ENCODE data around the gene NOL6.
"Not testable (repeated sequence)": the region's sequence is repeated elsewhere in the genome, so short reads cannot be mapped to it uniquely, and the experiment has no call there.

Gene NOL6

GRCh38 chr9:33429256-33429985 is 44.3 kb downstream of the NOL6 start:
- TF ChIP-seq CTCF (IDR thresholded peaks at IDR 0.05; ENCODE audit: insufficient read depth, low read length, poor library complexity, severe bottlenecking) (no peak), EZH2phosphoT487 (conservative IDR thresholded peaks at IDR 0.05; ENCODE audit: low read length) (no peak)
- Histone ChIP-seq H3K9me3 (ENCODE audit: insufficient read depth, low read length) (no peaks in the 10 kb centered on the region), H4K20me1 (ENCODE audit: low read depth, low read length) (no peaks in the 10 kb centered on the region), H3K9me2 (replicated peaks; ENCODE audit: insufficient read depth, low read length) (no peaks in the 10 kb centered on the region), H3K4me2 (ENCODE audit: low read depth, low read length, poor library complexity, severe bottlenecking) (no peak overlapping the region), H3K36me3 (ENCODE audit: low read length) (no peaks in the 10 kb centered on the region), H3K27me3 (ENCODE audit: low read length) (no peaks in the 10 kb centered on the region), H3F3A (ENCODE audit: insufficient read depth) (no peaks in the 10 kb centered on the region), H2AFZ (ENCODE audit: low read depth, low read length, severe bottlenecking) (no peak overlapping the region), H3K27ac (ENCODE audit: low read depth, low read length) (no peak overlapping the region), H3K79me2 (ENCODE audit: insufficient read depth, low read length) (no peaks in the 10 kb centered on the region), H3K4me3 (ENCODE audit: insufficient read depth, low read length, poor library complexity, severe bottlenecking) (no peak overlapping the region), H3K9ac (ENCODE audit: low read length) (no peak overlapping the region)

DNA sequence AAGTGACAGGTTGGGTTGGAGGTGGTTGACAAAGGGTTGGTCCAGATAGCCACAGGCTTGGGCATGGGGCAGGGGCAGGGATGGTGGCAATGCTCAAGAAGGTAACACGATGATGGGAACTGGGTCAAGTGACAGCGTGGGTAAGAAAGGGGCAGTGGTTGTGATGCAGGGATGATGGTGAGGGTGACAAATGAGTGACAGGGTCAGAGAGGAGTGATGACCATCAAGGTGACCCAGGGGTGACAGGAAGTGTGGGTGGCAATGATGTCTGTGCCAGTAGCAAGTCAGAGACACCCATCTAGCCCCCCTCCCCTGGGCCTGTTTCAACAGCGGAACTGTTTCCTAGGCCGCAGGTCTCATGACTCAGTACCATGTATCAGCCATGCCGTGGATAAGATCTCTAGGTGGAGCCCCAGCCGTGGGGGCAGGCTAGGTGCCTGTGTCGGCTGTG is 46.9 kb downstream of the NOL6 start:
- Histone ChIP-seq H3K27ac (ENCODE audit: low read depth, low read length) (no peak overlapping the region), H3K9ac (ENCODE audit: low read length) (no peak overlapping the region), H3K9me3 (ENCODE audit: insufficient read depth, low read length) (no peaks in the 10 kb centered on the region), H2AFZ (ENCODE audit: low read depth, low read length, severe bottlenecking) (no peak overlapping the region), H3K27me3 (ENCODE audit: low read length) (no peaks in the 10 kb centered on the region), H4K20me1 (ENCODE audit: low read depth, low read length) (no peaks in the 10 kb centered on the region), H3K4me2 (ENCODE audit: low read depth, low read length, poor library complexity, severe bottlenecking) (no peak overlapping the region), H3K9me2 (replicated peaks; ENCODE audit: insufficient read depth, low read length) (no peaks in the 10 kb centered on the region), H3F3A (ENCODE audit: insufficient read depth) (no peaks in the 10 kb centered on the region), H3K36me3 (ENCODE audit: low read length) (no peaks in the 10 kb centered on the region), H3K4me3 (ENCODE audit: insufficient read depth, low read length, poor library complexity, severe bottlenecking) (no peak overlapping the region), H3K79me2 (ENCODE audit: insufficient read depth, low read length) (no peaks in the 10 kb centered on the region)
- TF ChIP-seq CTCF (IDR thresholded peaks at IDR 0.05; ENCODE audit: insufficient read depth, low read length, poor library complexity, severe bottlenecking) (no peak), EZH2phosphoT487 (conservative IDR thresholded peaks at IDR 0.05; ENCODE audit: low read length) (no peak)

- no peak overlapping the region for H3K4me2 ChIP-seq (ENCODE audit: low read depth, low read length, poor library complexity, severe bottlenecking)
- no peaks in the 10 kb centered on the region for H3K9me3 ChIP-seq (ENCODE audit: insufficient read depth, low read length)
- H3K27ac ChIP-seq (ENCODE audit: low read depth, low read length) = no peak overlapping the region
- no peaks in the 10 kb centered on the region for H3K27me3 ChIP-seq (ENCODE audit: low read length)
- no peaks in the 10 kb centered on the region for H3F3A ChIP-seq (ENCODE audit: insufficient read depth)
- TF ChIP-seq CTCF (IDR thresholded peaks at IDR 0.05; ENCODE audit: insufficient read depth, low read length, poor library complexity, severe bottlenecking) = no peak
- no peak for TF ChIP-seq EZH2phosphoT487 (conservative IDR thresholded peaks at IDR 0.05; ENCODE audit: low read length)
- no peaks in the 10 kb centered on the region for H3K9me2 ChIP-seq (replicated peaks; ENCODE audit: insufficient read depth, low read length)
- no peak overlapping the region for H3K4me3 ChIP-seq (ENCODE audit: insufficient read depth, low read length, poor library complexity, severe bottlenecking)
- no peaks in the 10 kb centered on the region for H3K36me3 ChIP-seq (ENCODE audit: low read length)
- no peak overlapping the region for H2AFZ ChIP-seq (ENCODE audit: low read depth, low read length, severe bottlenecking)
- no peak overlapping the region for H3K9ac ChIP-seq (ENCODE audit: low read length)
- H3K79me2 ChIP-seq (ENCODE audit: insufficient read depth, low read length) = no peaks in the 10 kb centered on the region
- no peaks in the 10 kb centered on the region for H4K20me1 ChIP-seq (ENCODE audit: low read depth, low read length)
Measured at GRCh38 chr9:33425128-33425533, 48.6 kb downstream of the NOL6 start.

- not testable (repeated sequence) for H3K4me2 ChIP-seq (ENCODE audit: low read depth, low read length, poor library complexity, severe bottlenecking)
Measured at GRCh38 chr9:33424492-33424891, 49.2 kb downstream of the NOL6 start.

GRCh38 chr9:33424043-33424442 is 49.7 kb downstream of the NOL6 start:
- H3K9me3 ChIP-seq (ENCODE audit: insufficient read depth, low read length); H2AFZ ChIP-seq (ENCODE audit: low read depth, low read length, severe bottlenecking); H3K27me3 ChIP-seq (ENCODE audit: low read length); H3K36me3 ChIP-seq (ENCODE audit: low read length); H4K20me1 ChIP-seq (ENCODE audit: low read depth, low read length); H3F3A ChIP-seq (ENCODE audit: insufficient read depth); H3K27ac ChIP-seq (ENCODE audit: low read depth, low read length); H3K9me2 ChIP-seq (replicated peaks; ENCODE audit: insufficient read depth, low read length); H3K9ac ChIP-seq (ENCODE audit: low read length); H3K79me2 ChIP-seq (ENCODE audit: insufficient read depth, low read length); H3K4me3 ChIP-seq (ENCODE audit: insufficient read depth, low read length, poor library complexity, severe bottlenecking); H3K4me2 ChIP-seq (ENCODE audit: low read depth, low read length, poor library complexity, severe bottlenecking): not testable (repeated sequence)

More at GRCh38 chr9:33424492-33424891, 49.2 kb downstream of the NOL6 start:
- not testable (repeated sequence) for H3K4me3 ChIP-seq (ENCODE audit: insufficient read depth, low read length, poor library complexity, severe bottlenecking); H3K27ac ChIP-seq (ENCODE audit: low read depth, low read length); H4K20me1 ChIP-seq (ENCODE audit: low read depth, low read length); H3K9me3 ChIP-seq (ENCODE audit: insufficient read depth, low read length); H3K36me3 ChIP-seq (ENCODE audit: low read length); H3K9me2 ChIP-seq (replicated peaks; ENCODE audit: insufficient read depth, low read length); H3K9ac ChIP-seq (ENCODE audit: low read length); H3K27me3 ChIP-seq (ENCODE audit: low read length); H3K79me2 ChIP-seq (ENCODE audit: insufficient read depth, low read length); H2AFZ ChIP-seq (ENCODE audit: low read depth, low read length, severe bottlenecking); H3F3A ChIP-seq (ENCODE audit: insufficient read depth)

Data from SU-DHL-6 (cell line).